AG04449 (cell line): ENCODE measurements around the gene LARP6.
A peak's percentile ranks its signal among the peaks of the same experiment; 100 is the strongest.

Source experiments
- CTCF ChIA-PET: fragments of 350-600 bp; formaldehyde crosslinking; extraction: SDS; loops from one replicate; lab custom pipeline; 2021; ENCODE audit warnings: antibody characterized with exemption; lab: Yijun Ruan, JAX
- POLR2A ChIA-PET: fragments of 400-600, 350-600 bp; formaldehyde crosslinking; extraction: SDS; loops from one replicate; lab custom pipeline; 2020; ENCODE audit warnings: antibody characterized with exemption, inconsistent platforms; lab: Yijun Ruan, JAX
- DNase-seq: peaks from one replicate; pipeline ENCODE4 v3.0.0-alpha.2; 2010; ENCODE audit warnings: low read depth, low spot score
- H3K4me3 ChIP-seq: 2 replicates; pipeline ENCODE4 v1.5.1; 2011; ENCODE audit warnings: low read depth, mild to moderate bottlenecking, control low read depth, low read length
- CTCF ChIP-seq: IDR thresholded peaks from one replicate; pipeline ENCODE4 v1.5.1; 2011; ENCODE audit warnings: mild to moderate bottlenecking, moderate library complexity, low read length, control low read depth, inconsistent platforms; ENCODE audit not compliant: insufficient read depth; ENCODE audit errors: missing control alignments

LARP6 gene

GRCh38 chr15:70852501-70853317, 1.2 kb downstream of the LARP6 start:
- ChIA-PET CTCF (interaction anchor here (0.8 to 3.7 kb wide), 10 partner anchors 11 to 130 kb away, joined by 3 to 17 read pairs (median 4); no protein-coding TSS in a partner anchor), POLR2A (interaction anchor here (0.9 to 1.7 kb wide), 9 partner anchors 9 to 159 kb away, joined by 3 to 7 read pairs (median 3); partner anchors contain the start of gene UACA)
- no peak for TF ChIP-seq CTCF
- H3K4me3 ChIP-seq = peak overlapping the region; percentile 89
- DNase-seq = no peak

- CTCF ChIA-PET = interaction anchor here (0.8 to 3.7 kb wide), 11 partner anchors 9 to 130 kb away, joined by 3 to 17 read pairs (median 5); no protein-coding TSS in a partner anchor
- H3K4me3 ChIP-seq = peak overlapping the region; percentile 89
- TF ChIP-seq CTCF = no peak
Measured at GRCh38 chr15:70851889-70852288, 2.1 kb downstream of the LARP6 start.

GRCh38 chr15:70845602-70846360, 8.2 kb downstream of the LARP6 start:
- CTCF ChIA-PET = interaction anchor here (0.9 to 3.1 kb wide), 8 partner anchors 9 to 123 kb away, joined by 3 to 13 read pairs (median 4); no protein-coding TSS in a partner anchor
- TF ChIP-seq CTCF = no peak
- no peak for DNase-seq
- POLR2A ChIA-PET = interaction anchor here (0.6 kb wide), 1 partner anchor 24 kb away, joined by 3 read pairs; no protein-coding TSS in a partner anchor
- H3K4me3 ChIP-seq = no peak overlapping the region

More at GRCh38 chr15:70851889-70852288, 2.1 kb downstream of the LARP6 start:
- no peak for DNase-seq
- POLR2A ChIA-PET = interaction anchor here (0.9 to 1.7 kb wide), 8 partner anchors 8 to 88 kb away, joined by 3 to 7 read pairs (median 4); partner anchors contain the start of gene UACA

GRCh38 chr15:70837476-70837875, 16.5 kb downstream of the LARP6 start:
- POLR2A ChIA-PET = no interaction called here

GRCh38 chr15:70835841-70836240, 18.1 kb downstream of the LARP6 start:
- CTCF ChIA-PET = interaction anchor here (0.8 to 4.2 kb wide), 7 partner anchors 10 to 153 kb away, joined by 3 to 25 read pairs (median 4); no protein-coding TSS in a partner anchor
- POLR2A ChIA-PET = no interaction called here

More at GRCh38 chr15:70837476-70837875, 16.5 kb downstream of the LARP6 start:
- TF ChIP-seq CTCF = no peak
- CTCF ChIA-PET = interaction anchor here (1.2 to 1.3 kb wide), 2 partner anchors 26 to 158 kb away, joined by 3 read pairs; no protein-coding TSS in a partner anchor
- no peak for DNase-seq
- H3K4me3 ChIP-seq = no peak overlapping the region

More at GRCh38 chr15:70835841-70836240, 18.1 kb downstream of the LARP6 start:
- H3K4me3 ChIP-seq = no peak overlapping the region
- no peak for TF ChIP-seq CTCF
- DNase-seq = no peak
